ENCODE measurements around the gene BCL11B.

The BCL11B gene

GRCh38 chr14:99129211-99129696 lies 142.7 kb downstream of the BCL11B start:
- Histone ChIP-seq H3K79me2 (ENCODE audit: control insufficient read depth, insufficient read depth, low read length, unreplicated experiment) (no peaks in the 10 kb centered on the region), H3K36me3 (ENCODE audit: insufficient read depth, low read length) (no peaks in the 10 kb centered on the region), H3K27me3 (ENCODE audit: insufficient read depth, low read length) (no peaks in the 10 kb centered on the region), H3K4me1 (ENCODE audit: control insufficient read depth, insufficient read depth, low read length, unreplicated experiment) (no peaks in the 10 kb centered on the region), H3K27ac (ENCODE audit: low read depth, low read length) (no peak overlapping the region), H2AFZ (ENCODE audit: low read length, unreplicated experiment) (no peak overlapping the region), H3K4me3 (ENCODE audit: low read depth, low read length) (no peak overlapping the region)

- no peak overlapping the region for H3K27ac ChIP-seq (ENCODE audit: low read depth, low read length)
- no peak overlapping the region for H3K4me3 ChIP-seq (ENCODE audit: low read depth, low read length)
- no peak overlapping the region for H2AFZ ChIP-seq (ENCODE audit: low read length, unreplicated experiment)
- no peaks in the 10 kb centered on the region for H3K79me2 ChIP-seq (ENCODE audit: control insufficient read depth, insufficient read depth, low read length, unreplicated experiment)
- H3K36me3 ChIP-seq (ENCODE audit: insufficient read depth, low read length): no peaks in the 10 kb centered on the region
- no peaks in the 10 kb centered on the region for H3K4me1 ChIP-seq (ENCODE audit: control insufficient read depth, insufficient read depth, low read length, unreplicated experiment)
- H3K27me3 ChIP-seq (ENCODE audit: insufficient read depth, low read length): no peaks in the 10 kb centered on the region
These were observed 143.8 kb downstream of the BCL11B start for GRCh38 chr14:99128185-99128584.

GRCh38 chr14:99127651-99128167 lies 144.3 kb downstream of the BCL11B start:
- H3K79me2 ChIP-seq (ENCODE audit: control insufficient read depth, insufficient read depth, low read length, unreplicated experiment): no peaks in the 10 kb centered on the region
- H3K27ac ChIP-seq (ENCODE audit: low read depth, low read length): no peak overlapping the region
- H3K4me1 ChIP-seq (ENCODE audit: control insufficient read depth, insufficient read depth, low read length, unreplicated experiment): no peaks in the 10 kb centered on the region
- H3K36me3 ChIP-seq (ENCODE audit: insufficient read depth, low read length): no peaks in the 10 kb centered on the region
- no peak overlapping the region for H2AFZ ChIP-seq (ENCODE audit: low read length, unreplicated experiment)
- H3K4me3 ChIP-seq (ENCODE audit: low read depth, low read length): no peak overlapping the region
- H3K27me3 ChIP-seq (ENCODE audit: insufficient read depth, low read length): no peaks in the 10 kb centered on the region

- Histone ChIP-seq H3K27ac (ENCODE audit: low read depth, low read length) (no peak overlapping the region), H2AFZ (ENCODE audit: low read length, unreplicated experiment) (no peak overlapping the region), H3K36me3 (ENCODE audit: insufficient read depth, low read length) (no peaks in the 10 kb centered on the region), H3K4me1 (ENCODE audit: control insufficient read depth, insufficient read depth, low read length, unreplicated experiment) (no peaks in the 10 kb centered on the region), H3K4me3 (ENCODE audit: low read depth, low read length) (no peak overlapping the region), H3K27me3 (ENCODE audit: insufficient read depth, low read length) (no peaks in the 10 kb centered on the region), H3K79me2 (ENCODE audit: control insufficient read depth, insufficient read depth, low read length, unreplicated experiment) (no peaks in the 10 kb centered on the region)
These were observed 146.2 kb downstream of the BCL11B start for GRCh38 chr14:99125616-99126431.

GRCh38 chr14:99125113-99125512 lies 146.9 kb downstream of the BCL11B start:
- no peaks in the 10 kb centered on the region for H3K79me2 ChIP-seq (ENCODE audit: control insufficient read depth, insufficient read depth, low read length, unreplicated experiment)
- no peak overlapping the region for H2AFZ ChIP-seq (ENCODE audit: low read length, unreplicated experiment)
- no peak overlapping the region for H3K27ac ChIP-seq (ENCODE audit: low read depth, low read length)
- H3K4me3 ChIP-seq (ENCODE audit: low read depth, low read length): no peak overlapping the region
- H3K27me3 ChIP-seq (ENCODE audit: insufficient read depth, low read length): no peaks in the 10 kb centered on the region
- H3K4me1 ChIP-seq (ENCODE audit: control insufficient read depth, insufficient read depth, low read length, unreplicated experiment): no peaks in the 10 kb centered on the region
- H3K36me3 ChIP-seq (ENCODE audit: insufficient read depth, low read length): no peaks in the 10 kb centered on the region

- Histone ChIP-seq H2AFZ (ENCODE audit: low read length, unreplicated experiment) (no peak overlapping the region), H3K79me2 (ENCODE audit: control insufficient read depth, insufficient read depth, low read length, unreplicated experiment) (no peaks in the 10 kb centered on the region), H3K27ac (ENCODE audit: low read depth, low read length) (no peak overlapping the region), H3K27me3 (ENCODE audit: insufficient read depth, low read length) (no peaks in the 10 kb centered on the region), H3K36me3 (ENCODE audit: insufficient read depth, low read length) (no peaks in the 10 kb centered on the region), H3K4me1 (ENCODE audit: control insufficient read depth, insufficient read depth, low read length, unreplicated experiment) (no peaks in the 10 kb centered on the region), H3K4me3 (ENCODE audit: low read depth, low read length) (no peak overlapping the region)
These were observed 147.4 kb downstream of the BCL11B start for GRCh38 chr14:99124482-99125105.

- no peaks in the 10 kb centered on the region for H3K36me3 ChIP-seq (ENCODE audit: insufficient read depth, low read length)
- no peaks in the 10 kb centered on the region for H3K27me3 ChIP-seq (ENCODE audit: insufficient read depth, low read length)
- H3K79me2 ChIP-seq (ENCODE audit: control insufficient read depth, insufficient read depth, low read length, unreplicated experiment): no peaks in the 10 kb centered on the region
- no peak overlapping the region for H2AFZ ChIP-seq (ENCODE audit: low read length, unreplicated experiment)
- H3K27ac ChIP-seq (ENCODE audit: low read depth, low read length): no peak overlapping the region
- H3K4me3 ChIP-seq (ENCODE audit: low read depth, low read length): no peak overlapping the region
- H3K4me1 ChIP-seq (ENCODE audit: control insufficient read depth, insufficient read depth, low read length, unreplicated experiment): no peaks in the 10 kb centered on the region
These were observed 148.7 kb downstream of the BCL11B start for GRCh38 chr14:99123208-99123870.

- no peaks in the 10 kb centered on the region for H3K4me1 ChIP-seq (ENCODE audit: control insufficient read depth, insufficient read depth, low read length, unreplicated experiment)
- H3K79me2 ChIP-seq (ENCODE audit: control insufficient read depth, insufficient read depth, low read length, unreplicated experiment): no peaks in the 10 kb centered on the region
- no peak overlapping the region for H3K4me3 ChIP-seq (ENCODE audit: low read depth, low read length)
- no peak overlapping the region for H3K27ac ChIP-seq (ENCODE audit: low read depth, low read length)
- no peaks in the 10 kb centered on the region for H3K27me3 ChIP-seq (ENCODE audit: insufficient read depth, low read length)
- no peaks in the 10 kb centered on the region for H3K36me3 ChIP-seq (ENCODE audit: insufficient read depth, low read length)
- no peak overlapping the region for H2AFZ ChIP-seq (ENCODE audit: low read length, unreplicated experiment)
These were observed 149.4 kb downstream of the BCL11B start for GRCh38 chr14:99122521-99123125.

- H3K79me2 ChIP-seq (ENCODE audit: control insufficient read depth, insufficient read depth, low read length, unreplicated experiment): no peaks in the 10 kb centered on the region
- H3K4me3 ChIP-seq (ENCODE audit: low read depth, low read length): no peak overlapping the region
- no peak overlapping the region for H2AFZ ChIP-seq (ENCODE audit: low read length, unreplicated experiment)
- no peak overlapping the region for H3K27ac ChIP-seq (ENCODE audit: low read depth, low read length)
- no peaks in the 10 kb centered on the region for H3K36me3 ChIP-seq (ENCODE audit: insufficient read depth, low read length)
- no peaks in the 10 kb centered on the region for H3K4me1 ChIP-seq (ENCODE audit: control insufficient read depth, insufficient read depth, low read length, unreplicated experiment)
- H3K27me3 ChIP-seq (ENCODE audit: insufficient read depth, low read length): no peaks in the 10 kb centered on the region
These were observed 150.6 kb downstream of the BCL11B start for GRCh38 chr14:99121319-99121875.

All from ACC112 (cell line).